H9 (cell line): ENCODE measurements around the gene PDE6H. TPM values are rescaled to one million over a fixed set of nuclear protein-coding genes. Genes with fewer than 3 reads are reported as not detected.

Experiments
- DNase-seq: peaks from one replicate; pipeline ENCODE4 v3.0.0-alpha.2; 2017
- H2AFZ ChIP-seq: one replicate; pipeline ENCODE4 v1.6.1; 2013; ENCODE audit warnings: mild to moderate bottlenecking, low read length, control low read depth, moderate library complexity
- H2AK5ac ChIP-seq: 2 replicates; pipeline ENCODE4 v1.6.1; 2013; ENCODE audit warnings: low read length, control low read depth, mixed read lengths; ENCODE audit not compliant: insufficient read length
- H2BK120ac ChIP-seq: one replicate; pipeline ENCODE4 v1.6.1; 2013; ENCODE audit warnings: low read depth, mild to moderate bottlenecking, low read length, control low read depth, inconsistent platforms; ENCODE audit not compliant: poor library complexity, severe bottlenecking
- H2BK12ac ChIP-seq: 2 replicates; pipeline ENCODE4 v1.6.1; 2013; ENCODE audit warnings: low read length, control low read depth, mixed read lengths, low read depth; ENCODE audit not compliant: insufficient read length
- H2BK15ac ChIP-seq: 2 replicates; pipeline ENCODE4 v1.6.1; 2013; ENCODE audit warnings: low read depth, low read length, control low read depth
- H2BK20ac ChIP-seq: one replicate; pipeline ENCODE4 v1.6.1; 2013; ENCODE audit warnings: low read depth, mild to moderate bottlenecking, low read length, control low read depth, inconsistent platforms; ENCODE audit not compliant: poor library complexity, severe bottlenecking
- H2BK5ac ChIP-seq: 2 replicates; pipeline ENCODE4 v1.6.1; 2013; ENCODE audit warnings: low read length, control low read depth, mixed read lengths; ENCODE audit not compliant: insufficient read length
- H3K14ac ChIP-seq: 2 replicates; pipeline ENCODE4 v1.6.1; 2013; ENCODE audit warnings: low read length, control low read depth; ENCODE audit not compliant: insufficient read depth
- H3K18ac ChIP-seq: 2 replicates; pipeline ENCODE4 v1.6.1; 2013; ENCODE audit warnings: low read depth, mild to moderate bottlenecking, mixed read lengths, low read length, control low read depth; ENCODE audit not compliant: insufficient read length
- H3K23ac ChIP-seq: 2 replicates; pipeline ENCODE4 v1.6.1; 2013; ENCODE audit warnings: low read length, control low read depth, mixed read lengths, low read depth; ENCODE audit not compliant: insufficient read length
- H3K23me2 ChIP-seq: 2 replicates; pipeline ENCODE4 v1.6.1; 2013; ENCODE audit warnings: low read depth, mild to moderate bottlenecking, mixed read lengths, low read length, control low read depth; ENCODE audit not compliant: insufficient read length, poor library complexity, severe bottlenecking
- H3K27ac ChIP-seq: 2 replicates; pipeline ENCODE4 v1.5.1; 2013; ENCODE audit warnings: low read length, control low read depth, mixed read lengths, low read depth; ENCODE audit not compliant: insufficient read length
- H3K27me3 ChIP-seq: 2 replicates; pipeline ENCODE4 v1.6.1; 2013; ENCODE audit warnings: low read length, control low read depth, inconsistent platforms; ENCODE audit not compliant: insufficient read depth
- H3K4ac ChIP-seq: 2 replicates; pipeline ENCODE4 v1.6.1; 2013; ENCODE audit warnings: low read depth, mild to moderate bottlenecking, control low read depth, inconsistent platforms, low read length, moderate library complexity
- H3K4me1 ChIP-seq: 2 replicates; pipeline ENCODE4 v1.6.1; 2013; ENCODE audit warnings: low read length, control low read depth, inconsistent platforms; ENCODE audit not compliant: insufficient read depth
- H3K4me2 ChIP-seq: 2 replicates; pipeline ENCODE4 v1.6.1; 2013; ENCODE audit warnings: low read length, control low read depth, mixed read lengths; ENCODE audit not compliant: insufficient read length, insufficient read depth
- H3K56ac ChIP-seq: 2 replicates; pipeline ENCODE4 v1.6.1; 2013; ENCODE audit warnings: low read depth, mild to moderate bottlenecking, mixed read lengths, low read length, control low read depth; ENCODE audit not compliant: insufficient read length
- H3K79me1 ChIP-seq: 2 replicates; pipeline ENCODE4 v1.6.1; 2013; ENCODE audit warnings: low read depth, mild to moderate bottlenecking, moderate library complexity, low read length, control low read depth, inconsistent platforms; ENCODE audit not compliant: insufficient read depth, poor library complexity, severe bottlenecking
- H3K79me2 ChIP-seq: 2 replicates; pipeline ENCODE4 v1.6.1; 2013; ENCODE audit warnings: low read length, control low read depth, inconsistent platforms; ENCODE audit not compliant: insufficient read depth
- H3K9ac ChIP-seq: 2 replicates; pipeline ENCODE4 v1.6.1; 2013; ENCODE audit warnings: low read length, control low read depth, mixed read lengths; ENCODE audit not compliant: insufficient read length; ENCODE audit errors: extremely low read depth
- H3K9me3 ChIP-seq: one replicate; pipeline ENCODE4 v1.6.1; 2013; ENCODE audit warnings: low read depth, low read length, inconsistent platforms; ENCODE audit not compliant: control insufficient read depth
- H3T11ph ChIP-seq: one replicate; pipeline ENCODE4 v1.6.1; 2013; ENCODE audit warnings: mild to moderate bottlenecking, low read length, control low read depth, inconsistent platforms
- H4K20me1 ChIP-seq: one replicate; pipeline ENCODE4 v1.6.1; 2013; ENCODE audit not compliant: control insufficient read depth, insufficient read length, insufficient read depth
- H4K5ac ChIP-seq: 2 replicates; pipeline ENCODE4 v1.6.1; 2013; ENCODE audit warnings: low read depth, mild to moderate bottlenecking, mixed read lengths, low read length, control low read depth; ENCODE audit not compliant: insufficient read length
- H4K8ac ChIP-seq: replicated peaks from 2 replicates; pipeline ENCODE4 v1.6.1; 2013; ENCODE audit warnings: low read length, control low read depth, mixed read lengths, low read depth; ENCODE audit not compliant: insufficient read length
- H4K91ac ChIP-seq: 2 replicates; pipeline ENCODE4 v1.6.1; 2013; ENCODE audit warnings: low read depth, mild to moderate bottlenecking, moderate library complexity, mixed read lengths, low read length, control low read depth; ENCODE audit not compliant: insufficient read length
- H3K27ac Mint-ChIP-seq, 3 experiments: 2 replicates in 2 of 3; 3 replicates in 1 of 3; pipeline ENCODE4 v1.8.0; 2020 to 2021; ENCODE audit warnings: mixed read lengths in 3 of 3, mild to moderate bottlenecking in 1 of 3, moderate library complexity in 1 of 3
- H3K27me3 Mint-ChIP-seq: 2 replicates; pipeline ENCODE4 v1.8.0; 2021; ENCODE audit warnings: low read depth, mild to moderate bottlenecking, moderate library complexity, mixed read lengths
- H3K36me3 Mint-ChIP-seq, 3 experiments: 2 replicates in 2 of 3; 3 replicates in 1 of 3; pipeline ENCODE4 v1.8.0; 2020 to 2021; ENCODE audit warnings: low read depth in 3 of 3, mixed read lengths in 3 of 3; ENCODE audit not compliant: insufficient read depth in 1 of 3
- H3K4me1 Mint-ChIP-seq, 2 experiments: 2 replicates each; pipeline ENCODE4 v1.8.0; 2020; ENCODE audit warnings: mixed read lengths in 2 of 2
- H3K4me3 Mint-ChIP-seq, 2 experiments: 2 replicates in 1 of 2; 3 replicates in 1 of 2; pipeline ENCODE4 v1.8.0; 2020 to 2021; ENCODE audit warnings: mild to moderate bottlenecking in 2 of 2, mixed read lengths in 2 of 2, moderate library complexity in 1 of 2
- H3K9me3 Mint-ChIP-seq, 2 experiments: 2 replicates in 1 of 2; 3 replicates in 1 of 2; pipeline ENCODE4 v1.8.0; 2020; ENCODE audit warnings: mild to moderate bottlenecking in 2 of 2, mixed read lengths in 2 of 2, moderate library complexity in 1 of 2
- CTCF ChIP-seq: fragments of 200-600 bp; sonication (generic); conservative IDR thresholded peaks from 3 replicates; pipeline ENCODE4 v1.8.0; 2021; ENCODE audit warnings: antibody characterized with exemption, mild to moderate bottlenecking
- total RNA-seq: library from RNA; stranded (reverse); gene quantifications from 2 replicates; pipeline ENCODE4 v1.2.1, GENCODE V29; 2021

The PDE6H gene
- total RNA-seq, 1 experiment from 2014 or later = not detected

DNA sequence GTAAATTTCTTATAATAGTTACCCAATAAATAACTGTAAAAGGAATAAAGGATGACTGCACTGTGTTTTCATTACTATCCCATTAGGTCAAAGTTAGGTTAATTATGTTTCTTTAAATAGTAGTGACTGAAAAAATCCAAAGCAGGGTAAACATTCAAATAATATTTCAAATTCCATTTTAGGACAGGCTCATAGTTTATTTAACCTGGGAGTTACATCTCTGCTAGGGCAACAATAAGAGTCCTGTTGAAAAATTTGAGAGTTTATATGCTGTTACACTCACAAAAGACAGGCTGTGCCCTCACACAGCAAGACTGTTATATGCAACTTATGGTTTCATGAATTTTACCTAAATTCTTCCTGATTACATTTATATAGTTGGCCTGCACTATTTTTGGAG is 42.5 kb upstream of the PDE6H start:
- no peak overlapping the region for H2BK120ac ChIP-seq
- no peak overlapping the region for H2BK12ac ChIP-seq
- H3K9me3 ChIP-seq = no peaks in the 10 kb centered on the region
- no peak for TF ChIP-seq CTCF
- Mint-ChIP-seq H3K27me3 (no peaks in the 10 kb centered on the region; the same call in 1 of the 2 replicates), H3K27ac (no peak overlapping the region), H3K36me3 (no peaks in the 10 kb centered on the region), H3K4me1 (peaks cover 7% of the 10 kb centered on the region in 2 experiments), H3K4me3 (no peak overlapping the region), H3K9me3 (no peaks in the 10 kb centered on the region; a peak in 1 of 5 replicates)
- no peak overlapping the region for H3K14ac ChIP-seq
- H3K79me2 ChIP-seq = no peaks in the 10 kb centered on the region
- H3K4me1 ChIP-seq = no peaks in the 10 kb centered on the region
- H4K8ac ChIP-seq = no peak overlapping the region
- no peak overlapping the region for H2BK15ac ChIP-seq
- H3K23ac ChIP-seq = no peak overlapping the region
- no peak overlapping the region for H2BK20ac ChIP-seq
- no peaks in the 10 kb centered on the region for H3K79me1 ChIP-seq
- no peak overlapping the region for H4K91ac ChIP-seq
- DNase-seq = no peak
- no peak overlapping the region for H3K4ac ChIP-seq
- H2AFZ ChIP-seq = no peak overlapping the region
- H4K20me1 ChIP-seq = no peaks in the 10 kb centered on the region
- no peak overlapping the region for H3K56ac ChIP-seq
- no peaks in the 10 kb centered on the region for H3K23me2 ChIP-seq
- H4K5ac ChIP-seq = no peak overlapping the region
- no peaks in the 10 kb centered on the region for H3K27me3 ChIP-seq
- no peak overlapping the region for H3K9ac ChIP-seq
- no peak overlapping the region for H2AK5ac ChIP-seq
- H3T11ph ChIP-seq = no peak overlapping the region
- no peak overlapping the region for H3K4me2 ChIP-seq
- no peak overlapping the region for H3K27ac ChIP-seq
- no peak overlapping the region for H3K18ac ChIP-seq
- no peak overlapping the region for H2BK5ac ChIP-seq
